GM12865 (cell line): ENCODE results near the gene ATP1A4.

Experiments
- DNase-seq: peaks from one replicate; pipeline ENCODE4 v3.0.0; 2010; ENCODE audit warnings: low read depth
- H3K4me3 ChIP-seq: 2 replicates; pipeline ENCODE4 v1.5.1; 2011; ENCODE audit warnings: mild to moderate bottlenecking, low read depth, low read length, control low read depth
- TF ChIP-seq, protein P1 (sequence below): IDR thresholded peaks from 2 replicates; pipeline ENCODE4 v1.5.1; 2011; ENCODE audit warnings: low read length, control low read depth, low read depth, inconsistent platforms; ENCODE audit not compliant: insufficient read depth; ENCODE audit errors: missing control alignments

ATP1A4 gene

DNA sequence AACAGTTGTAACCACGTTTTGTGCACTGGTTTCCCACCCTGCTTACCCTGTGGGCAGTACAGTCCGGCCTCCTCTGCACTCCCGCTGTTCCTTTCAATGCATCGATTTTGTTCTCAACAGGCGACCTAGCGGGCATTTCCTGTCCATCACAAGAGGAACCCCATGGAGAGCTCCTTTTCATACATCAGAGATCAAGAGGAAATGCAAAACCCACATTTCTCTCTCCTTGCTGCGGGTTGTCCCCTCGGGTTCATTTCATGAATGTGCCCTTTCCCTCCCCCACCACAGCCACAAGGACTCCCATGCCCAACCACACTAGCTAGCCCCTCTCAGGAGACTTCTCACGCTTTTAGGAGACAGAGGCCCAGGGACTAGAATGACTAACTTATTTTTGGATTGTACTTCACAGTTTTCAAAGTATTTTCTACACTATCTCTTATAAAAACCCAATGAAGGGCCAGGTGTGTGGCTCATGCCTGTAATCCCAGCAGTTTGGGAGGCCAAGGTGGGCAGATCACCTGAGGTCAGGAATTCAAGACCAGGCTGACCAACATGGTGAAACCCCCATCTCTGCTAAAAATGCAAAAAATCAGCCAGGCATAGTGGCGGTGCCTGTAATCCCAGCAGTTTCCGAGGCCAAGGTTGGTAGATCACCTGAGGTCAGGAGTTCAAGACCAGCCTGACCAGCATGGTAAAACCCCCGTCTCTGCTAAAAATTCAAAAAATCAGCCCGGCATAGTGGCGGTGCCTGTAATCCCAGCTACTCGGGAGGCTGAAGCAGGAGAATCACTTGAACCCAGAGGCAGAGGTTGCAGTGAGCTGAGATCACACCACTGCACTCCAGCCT is 18.4 kb downstream of the ATP1A4 start:
- TF ChIP-seq, protein P1, sequence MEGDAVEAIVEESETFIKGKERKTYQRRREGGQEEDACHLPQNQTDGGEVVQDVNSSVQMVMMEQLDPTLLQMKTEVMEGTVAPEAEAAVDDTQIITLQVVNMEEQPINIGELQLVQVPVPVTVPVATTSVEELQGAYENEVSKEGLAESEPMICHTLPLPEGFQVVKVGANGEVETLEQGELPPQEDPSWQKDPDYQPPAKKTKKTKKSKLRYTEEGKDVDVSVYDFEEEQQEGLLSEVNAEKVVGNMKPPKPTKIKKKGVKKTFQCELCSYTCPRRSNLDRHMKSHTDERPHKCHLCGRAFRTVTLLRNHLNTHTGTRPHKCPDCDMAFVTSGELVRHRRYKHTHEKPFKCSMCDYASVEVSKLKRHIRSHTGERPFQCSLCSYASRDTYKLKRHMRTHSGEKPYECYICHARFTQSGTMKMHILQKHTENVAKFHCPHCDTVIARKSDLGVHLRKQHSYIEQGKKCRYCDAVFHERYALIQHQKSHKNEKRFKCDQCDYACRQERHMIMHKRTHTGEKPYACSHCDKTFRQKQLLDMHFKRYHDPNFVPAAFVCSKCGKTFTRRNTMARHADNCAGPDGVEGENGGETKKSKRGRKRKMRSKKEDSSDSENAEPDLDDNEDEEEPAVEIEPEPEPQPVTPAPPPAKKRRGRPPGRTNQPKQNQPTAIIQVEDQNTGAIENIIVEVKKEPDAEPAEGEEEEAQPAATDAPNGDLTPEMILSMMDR: no peak
- peak; percentile 89 for DNase-seq
- no peak overlapping the region for H3K4me3 ChIP-seq

DNA sequence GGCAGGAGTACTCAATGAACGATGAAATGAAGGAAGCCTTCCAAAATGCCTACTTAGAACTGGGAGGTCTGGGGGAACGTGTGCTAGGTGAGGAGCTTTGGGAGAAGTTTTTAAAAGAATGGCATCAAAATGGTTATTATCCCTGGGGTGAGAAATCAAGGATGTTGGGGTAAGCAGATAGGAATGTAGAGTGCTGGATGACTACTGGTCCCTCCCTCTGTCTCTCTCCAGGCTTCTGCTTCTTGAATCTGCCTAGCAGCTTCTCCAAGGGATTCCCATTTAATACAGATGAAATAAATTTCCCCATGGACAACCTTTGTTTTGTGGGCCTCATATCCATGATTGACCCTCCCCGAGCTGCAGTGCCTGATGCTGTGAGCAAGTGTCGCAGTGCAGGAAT is 20.0 kb downstream of the ATP1A4 start:
- no peak overlapping the region for H3K4me3 ChIP-seq
- no peak for DNase-seq
- TF ChIP-seq, protein P1: no peak

DNA sequence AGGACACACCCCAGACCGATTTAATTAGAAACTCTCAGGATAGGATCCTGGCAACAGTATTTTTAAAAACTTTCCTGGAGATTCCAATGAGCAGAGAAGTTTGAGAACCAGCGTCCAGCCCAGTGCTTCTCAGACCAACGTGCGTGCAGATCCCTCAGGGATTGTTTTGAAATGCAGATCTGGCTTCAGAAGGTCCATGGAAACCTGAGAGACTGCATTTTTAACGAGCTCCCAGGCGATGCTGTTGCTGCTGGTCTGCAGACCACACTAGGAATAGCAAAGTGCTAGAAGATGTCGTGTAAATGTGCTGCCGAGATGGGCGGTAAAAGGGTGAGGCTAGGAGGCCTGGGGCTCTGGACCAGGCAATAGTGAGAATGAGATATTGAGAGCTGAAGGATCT is 20.6 kb downstream of the ATP1A4 start:
- no peak for DNase-seq
- H3K4me3 ChIP-seq: no peak overlapping the region
- TF ChIP-seq, protein P1: no peak

DNA sequence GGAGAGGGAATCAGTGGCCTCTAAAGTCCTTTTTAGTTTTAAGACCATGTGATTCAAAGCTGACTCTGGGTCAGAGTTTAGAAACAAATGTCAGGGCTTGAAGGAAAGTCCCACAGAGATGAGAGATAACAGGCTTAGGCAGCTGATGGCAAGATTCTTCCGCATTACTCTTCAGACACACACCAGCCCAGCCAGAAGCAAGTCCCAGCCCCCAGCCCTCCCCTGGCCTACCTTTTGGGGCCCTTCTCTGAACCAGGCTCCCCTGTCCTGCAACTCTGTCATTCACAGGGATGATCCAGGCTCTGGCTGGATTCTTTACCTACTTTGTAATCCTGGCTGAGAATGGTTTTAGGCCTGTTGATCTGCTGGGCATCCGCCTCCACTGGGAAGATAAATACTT is 25.8 kb downstream of the ATP1A4 start:
- peak overlapping the region; percentile 28; the same call in 1 of the 2 replicates for H3K4me3 ChIP-seq
- TF ChIP-seq, protein P1: no peak
- DNase-seq: peak; percentile 46

DNA sequence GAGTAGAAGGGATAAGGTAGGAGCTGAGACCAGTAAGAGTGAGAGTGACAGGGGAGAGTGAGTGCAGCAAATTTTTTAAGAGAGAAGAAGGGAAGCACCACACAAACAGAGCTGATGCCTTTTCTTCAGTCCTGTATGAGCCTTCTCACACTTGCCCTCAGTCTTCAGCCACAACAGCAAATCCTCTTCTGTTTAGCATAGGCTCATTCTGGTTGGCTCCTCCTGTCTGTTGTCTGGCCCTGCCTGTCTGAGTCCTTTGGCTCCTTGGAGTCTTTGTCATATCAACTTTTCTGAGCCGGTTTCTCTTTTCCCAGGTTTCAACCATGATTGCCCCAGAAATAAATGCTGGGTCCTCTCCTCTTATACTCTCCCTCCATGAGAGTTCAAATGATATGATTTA is 26.3 kb downstream of the ATP1A4 start:
- no peak for DNase-seq
- TF ChIP-seq, protein P1: no peak
- peak overlapping the region; percentile 28; the same call in 1 of the 2 replicates for H3K4me3 ChIP-seq

DNA sequence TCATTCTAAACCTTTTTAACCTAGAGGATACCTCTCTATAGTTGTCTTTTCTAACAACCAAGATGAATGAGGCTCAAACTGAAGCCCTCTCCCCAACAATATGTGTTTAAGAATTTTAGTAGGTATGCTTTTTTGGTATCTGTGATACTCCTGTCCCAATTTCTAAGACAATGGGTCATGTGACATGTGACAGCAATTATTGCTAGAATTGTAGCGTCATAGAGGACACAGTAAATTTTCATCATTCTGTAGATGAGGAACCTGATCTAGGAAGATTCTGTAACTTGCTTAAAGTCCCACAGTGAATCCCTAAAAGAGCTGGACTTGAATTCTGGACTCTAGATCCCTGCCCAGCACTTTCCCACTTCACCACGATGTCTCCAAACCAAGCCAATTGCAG is 27.3 kb downstream of the ATP1A4 start:
- DNase-seq: no peak
- H3K4me3 ChIP-seq: no peak overlapping the region
- TF ChIP-seq, protein P1: no peak

DNA sequence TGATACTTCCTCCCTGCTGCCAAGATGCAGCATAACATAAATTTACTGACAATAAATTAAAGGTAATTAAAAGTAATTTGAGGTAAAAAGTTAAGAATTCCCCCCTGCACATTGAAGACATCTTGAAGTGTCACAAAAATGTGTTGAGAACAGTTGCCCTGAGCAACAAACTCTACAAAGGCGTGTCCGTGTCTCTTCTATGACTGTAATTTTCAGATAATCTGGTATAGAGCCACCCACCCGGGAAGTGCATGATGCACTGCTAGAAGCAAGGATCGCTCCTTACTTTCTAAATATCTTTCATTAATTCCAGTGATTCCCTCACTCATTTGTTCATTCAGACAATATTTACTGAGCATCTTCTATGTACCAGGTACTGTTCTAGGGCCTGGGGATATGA is 27.9 kb downstream of the ATP1A4 start:
- H3K4me3 ChIP-seq: no peak overlapping the region
- TF ChIP-seq, protein P1: no peak
- DNase-seq: no peak
